HepG2 (cell line): ENCODE data around the gene SAMD8.

Experiments
- BHLHE40 ChIP-seq: IDR thresholded peaks from 2 replicates; pipeline ENCODE4 v1.6.1; 2011; ENCODE audit warnings: low read length, improper control_type of control experiment
- FOSL2 ChIP-seq: sonication (generic); formaldehyde crosslinking; IDR thresholded peaks from 2 replicates; pipeline ENCODE4 v1.4.0; 2020; ENCODE audit warnings: missing genetic modification reagents
- MBNL3 ChIP-seq: fragments of 250-450 bp; sonication (Bioruptor Pico); conservative IDR thresholded peaks from 2 replicates; pipeline ENCODE4 v1.8.0; 2022; ENCODE audit warnings: mild to moderate bottlenecking, inconsistent platforms
- POLR2AphosphoS5 ChIP-seq: IDR thresholded peaks from 2 replicates; pipeline ENCODE4 v1.6.1; 2012; ENCODE audit warnings: low read depth, low read length
- RXRA ChIP-seq: sonication (generic); formaldehyde crosslinking; IDR thresholded peaks from 2 replicates; pipeline ENCODE4 v1.5.1; 2020; ENCODE audit warnings: missing genetic modification reagents
- ZFP36L2 ChIP-seq: sonication (generic); formaldehyde crosslinking; IDR thresholded peaks from 2 replicates; pipeline ENCODE4 v1.4.0; 2020; ENCODE audit warnings: missing genetic modification reagents
- ZNF850 ChIP-seq: sonication (generic); formaldehyde crosslinking; conservative IDR thresholded peaks from 2 replicates; pipeline ENCODE4 v1.9.0; 2021; ENCODE audit warnings: mild to moderate bottlenecking, missing genetic modification reagents
- ZSCAN21 ChIP-seq: sonication (generic); formaldehyde crosslinking; IDR thresholded peaks from 2 replicates; pipeline ENCODE4 v1.8.0; 2022; ENCODE audit warnings: mild to moderate bottlenecking, missing genetic modification reagents, moderate library complexity, borderline replicate concordance
- TF ChIP-seq, protein P1 (sequence below): sonication (generic); formaldehyde crosslinking; IDR thresholded peaks from 2 replicates; pipeline ENCODE4 v1.4.0; 2020; ENCODE audit warnings: missing genetic modification reagents, borderline replicate concordance
- TF ChIP-seq, protein P2 (sequence below): sonication (generic); formaldehyde crosslinking; IDR thresholded peaks from one replicate; pipeline ENCODE4 v1.5.1; 2020; ENCODE audit warnings: mild to moderate bottlenecking, missing genetic modification reagents; ENCODE audit errors: not compliant biosample characterization
- TF ChIP-seq, protein P3 (sequence below): sonication (generic); formaldehyde crosslinking; IDR thresholded peaks from 2 replicates; pipeline ENCODE4 v1.5.0; 2020; ENCODE audit warnings: mild to moderate bottlenecking, missing genetic modification reagents, moderate library complexity

DNA sequence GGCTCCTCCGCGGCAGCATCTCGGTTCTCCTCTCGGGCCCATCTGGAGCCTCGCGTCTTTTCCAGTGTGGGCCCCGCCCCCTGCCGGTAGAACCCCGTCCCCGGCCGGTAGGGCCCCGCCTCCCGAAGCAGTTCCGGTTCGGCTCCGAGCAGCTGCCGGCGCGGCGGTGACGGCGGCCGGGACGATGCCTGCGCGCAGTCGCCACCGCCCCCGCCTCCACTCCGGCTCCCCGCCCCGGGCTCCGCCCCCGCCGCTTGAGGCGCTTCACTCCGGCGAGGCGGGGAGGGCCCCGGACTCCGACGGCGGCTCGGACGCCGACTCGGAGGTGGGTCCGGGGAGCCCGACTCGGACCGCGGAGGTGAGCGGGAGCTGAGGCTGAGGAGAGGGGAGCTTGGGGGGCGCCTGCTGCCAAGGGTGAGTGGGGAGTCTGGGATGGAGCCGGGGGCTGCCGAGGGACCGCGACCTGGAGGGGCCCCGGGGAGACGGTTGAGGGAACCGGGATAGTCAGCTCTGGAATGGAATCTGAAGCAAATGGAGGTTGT is at the start of gene SAMD8:
- TF ChIP-seq ZSCAN21, result 0 out of 2 replicates have a peak, but pooled peaks have one; percentile 42
- TF ChIP-seq, protein P1, sequence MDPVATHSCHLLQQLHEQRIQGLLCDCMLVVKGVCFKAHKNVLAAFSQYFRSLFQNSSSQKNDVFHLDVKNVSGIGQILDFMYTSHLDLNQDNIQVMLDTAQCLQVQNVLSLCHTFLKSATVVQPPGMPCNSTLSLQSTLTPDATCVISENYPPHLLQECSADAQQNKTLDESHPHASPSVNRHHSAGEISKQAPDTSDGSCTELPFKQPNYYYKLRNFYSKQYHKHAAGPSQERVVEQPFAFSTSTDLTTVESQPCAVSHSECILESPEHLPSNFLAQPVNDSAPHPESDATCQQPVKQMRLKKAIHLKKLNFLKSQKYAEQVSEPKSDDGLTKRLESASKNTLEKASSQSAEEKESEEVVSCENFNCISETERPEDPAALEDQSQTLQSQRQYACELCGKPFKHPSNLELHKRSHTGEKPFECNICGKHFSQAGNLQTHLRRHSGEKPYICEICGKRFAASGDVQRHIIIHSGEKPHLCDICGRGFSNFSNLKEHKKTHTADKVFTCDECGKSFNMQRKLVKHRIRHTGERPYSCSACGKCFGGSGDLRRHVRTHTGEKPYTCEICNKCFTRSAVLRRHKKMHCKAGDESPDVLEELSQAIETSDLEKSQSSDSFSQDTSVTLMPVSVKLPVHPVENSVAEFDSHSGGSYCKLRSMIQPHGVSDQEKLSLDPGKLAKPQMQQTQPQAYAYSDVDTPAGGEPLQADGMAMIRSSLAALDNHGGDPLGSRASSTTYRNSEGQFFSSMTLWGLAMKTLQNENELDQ, result no peak
- TF ChIP-seq, protein P2, sequence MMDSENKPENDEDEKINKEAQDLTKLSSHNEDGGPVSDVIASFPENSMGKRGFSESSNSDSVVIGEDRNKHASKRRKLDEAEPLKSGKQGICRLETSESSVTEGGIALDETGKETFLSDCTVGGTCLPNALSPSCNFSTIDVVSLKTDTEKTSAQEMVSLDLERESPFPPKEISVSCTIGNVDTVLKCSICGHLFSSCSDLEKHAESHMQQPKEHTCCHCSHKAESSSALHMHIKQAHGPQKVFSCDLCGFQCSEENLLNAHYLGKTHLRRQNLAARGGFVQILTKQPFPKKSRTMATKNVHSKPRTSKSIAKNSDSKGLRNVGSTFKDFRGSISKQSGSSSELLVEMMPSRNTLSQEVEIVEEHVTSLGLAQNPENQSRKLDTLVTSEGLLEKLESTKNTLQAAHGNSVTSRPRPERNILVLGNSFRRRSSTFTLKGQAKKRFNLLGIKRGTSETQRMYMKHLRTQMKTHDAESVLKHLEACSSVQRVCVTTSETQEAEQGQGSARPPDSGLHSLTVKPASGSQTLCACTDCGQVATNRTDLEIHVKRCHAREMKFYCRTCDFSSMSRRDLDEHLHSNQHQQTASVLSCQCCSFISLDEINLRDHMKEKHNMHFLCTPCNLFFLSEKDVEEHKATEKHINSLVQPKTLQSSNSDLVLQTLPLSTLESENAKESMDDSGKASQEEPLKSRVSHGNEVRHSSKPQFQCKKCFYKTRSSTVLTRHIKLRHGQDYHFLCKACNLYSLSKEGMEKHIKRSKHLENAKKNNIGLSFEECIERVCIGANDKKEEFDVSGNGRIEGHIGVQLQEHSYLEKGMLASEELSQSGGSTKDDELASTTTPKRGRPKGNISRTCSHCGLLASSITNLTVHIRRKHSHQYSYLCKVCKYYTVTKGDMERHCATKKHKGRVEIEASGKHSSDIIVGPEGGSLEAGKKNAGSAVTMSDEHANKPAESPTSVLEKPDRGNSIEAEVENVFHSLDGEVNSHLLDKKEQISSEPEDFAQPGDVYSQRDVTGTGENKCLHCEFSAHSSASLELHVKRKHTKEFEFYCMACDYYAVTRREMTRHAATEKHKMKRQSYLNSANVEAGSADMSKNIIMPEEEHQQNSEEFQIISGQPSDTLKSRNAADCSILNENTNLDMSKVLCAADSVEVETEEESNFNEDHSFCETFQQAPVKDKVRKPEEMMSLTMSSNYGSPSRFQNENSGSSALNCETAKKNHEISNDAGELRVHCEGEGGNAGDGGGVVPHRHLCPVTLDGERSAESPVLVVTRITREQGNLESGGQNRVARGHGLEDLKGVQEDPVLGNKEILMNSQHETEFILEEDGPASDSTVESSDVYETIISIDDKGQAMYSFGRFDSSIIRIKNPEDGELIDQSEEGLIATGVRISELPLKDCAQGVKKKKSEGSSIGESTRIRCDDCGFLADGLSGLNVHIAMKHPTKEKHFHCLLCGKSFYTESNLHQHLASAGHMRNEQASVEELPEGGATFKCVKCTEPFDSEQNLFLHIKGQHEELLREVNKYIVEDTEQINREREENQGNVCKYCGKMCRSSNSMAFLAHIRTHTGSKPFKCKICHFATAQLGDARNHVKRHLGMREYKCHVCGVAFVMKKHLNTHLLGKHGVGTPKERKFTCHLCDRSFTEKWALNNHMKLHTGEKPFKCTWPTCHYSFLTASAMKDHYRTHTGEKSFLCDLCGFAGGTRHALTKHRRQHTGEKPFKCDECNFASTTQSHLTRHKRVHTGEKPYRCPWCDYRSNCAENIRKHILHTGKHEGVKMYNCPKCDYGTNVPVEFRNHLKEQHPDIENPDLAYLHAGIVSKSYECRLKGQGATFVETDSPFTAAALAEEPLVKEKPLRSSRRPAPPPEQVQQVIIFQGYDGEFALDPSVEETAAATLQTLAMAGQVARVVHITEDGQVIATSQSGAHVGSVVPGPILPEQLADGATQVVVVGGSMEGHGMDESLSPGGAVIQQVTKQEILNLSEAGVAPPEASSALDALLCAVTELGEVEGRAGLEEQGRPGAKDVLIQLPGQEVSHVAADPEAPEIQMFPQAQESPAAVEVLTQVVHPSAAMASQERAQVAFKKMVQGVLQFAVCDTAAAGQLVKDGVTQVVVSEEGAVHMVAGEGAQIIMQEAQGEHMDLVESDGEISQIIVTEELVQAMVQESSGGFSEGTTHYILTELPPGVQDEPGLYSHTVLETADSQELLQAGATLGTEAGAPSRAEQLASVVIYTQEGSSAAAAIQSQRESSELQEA (CRISPR knock-in tag), result peak; percentile 77
- TF ChIP-seq ZNF850 (CRISPR knock-in tag), result no peak
- TF ChIP-seq POLR2AphosphoS5, result peak; percentile 54
- no peak for TF ChIP-seq RXRA (CRISPR knock-in tag)
- TF ChIP-seq, protein P3, sequence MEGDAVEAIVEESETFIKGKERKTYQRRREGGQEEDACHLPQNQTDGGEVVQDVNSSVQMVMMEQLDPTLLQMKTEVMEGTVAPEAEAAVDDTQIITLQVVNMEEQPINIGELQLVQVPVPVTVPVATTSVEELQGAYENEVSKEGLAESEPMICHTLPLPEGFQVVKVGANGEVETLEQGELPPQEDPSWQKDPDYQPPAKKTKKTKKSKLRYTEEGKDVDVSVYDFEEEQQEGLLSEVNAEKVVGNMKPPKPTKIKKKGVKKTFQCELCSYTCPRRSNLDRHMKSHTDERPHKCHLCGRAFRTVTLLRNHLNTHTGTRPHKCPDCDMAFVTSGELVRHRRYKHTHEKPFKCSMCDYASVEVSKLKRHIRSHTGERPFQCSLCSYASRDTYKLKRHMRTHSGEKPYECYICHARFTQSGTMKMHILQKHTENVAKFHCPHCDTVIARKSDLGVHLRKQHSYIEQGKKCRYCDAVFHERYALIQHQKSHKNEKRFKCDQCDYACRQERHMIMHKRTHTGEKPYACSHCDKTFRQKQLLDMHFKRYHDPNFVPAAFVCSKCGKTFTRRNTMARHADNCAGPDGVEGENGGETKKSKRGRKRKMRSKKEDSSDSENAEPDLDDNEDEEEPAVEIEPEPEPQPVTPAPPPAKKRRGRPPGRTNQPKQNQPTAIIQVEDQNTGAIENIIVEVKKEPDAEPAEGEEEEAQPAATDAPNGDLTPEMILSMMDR, result peak; percentile 43
- TF ChIP-seq FOSL2 (CRISPR knock-in tag), result no peak
- no peak for TF ChIP-seq ZFP36L2 (CRISPR knock-in tag)
- TF ChIP-seq BHLHE40, result no peak
- no peak for TF ChIP-seq MBNL3
